ENCODE data around the gene ST7. TPM values are rescaled to one million over a fixed set of nuclear protein-coding genes. Genes with fewer than 3 reads are reported as not detected.

ST7 gene
- total and polyA plus RNA-seq, 2 experiments from 2014 or later: 31.2 to 38.5 TPM

DNA sequence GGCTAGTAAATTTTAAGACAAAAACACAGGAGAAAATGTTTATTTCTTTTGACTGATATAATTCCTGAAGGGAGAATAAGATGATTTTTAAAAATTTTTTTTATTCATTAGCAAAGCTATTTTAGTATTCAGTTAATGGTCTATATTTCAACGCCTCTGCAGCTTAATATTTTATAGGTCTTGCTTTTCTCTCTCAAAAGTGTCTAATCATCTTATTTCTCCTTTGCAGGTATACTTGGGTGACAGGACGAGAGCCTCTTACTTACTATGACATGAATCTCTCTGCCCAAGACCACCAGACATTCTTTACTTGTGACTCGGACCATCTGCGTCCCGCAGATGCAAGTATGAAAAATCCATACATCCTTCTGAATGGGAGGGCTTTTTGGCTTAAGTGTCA, 177.0 kb downstream of the ST7 start:
- Histone ChIP-seq H3K4me3 (no peak overlapping the region), H3K4me2 (no peak overlapping the region), H3K27me3 (no peaks in the 10 kb centered on the region), H4K20me1 (ENCODE audit: insufficient read depth, poor library complexity, severe bottlenecking) (no peaks in the 10 kb centered on the region), H3K27ac (no peak overlapping the region), H3K36me3 (replicated peaks; ENCODE audit: insufficient read depth, low read depth) (no peaks in the 10 kb centered on the region), H3K4me1 (ENCODE audit: insufficient read depth) (no peaks in the 10 kb centered on the region), H3K9me2 (replicated peaks; ENCODE audit: insufficient read depth) (no peaks in the 10 kb centered on the region), H2AFZ (no peak overlapping the region), H3K9me3 (ENCODE audit: low read depth) (no peaks in the 10 kb centered on the region), H3K79me2 (no peaks in the 10 kb centered on the region)
- TF ChIP-seq, protein P1, sequence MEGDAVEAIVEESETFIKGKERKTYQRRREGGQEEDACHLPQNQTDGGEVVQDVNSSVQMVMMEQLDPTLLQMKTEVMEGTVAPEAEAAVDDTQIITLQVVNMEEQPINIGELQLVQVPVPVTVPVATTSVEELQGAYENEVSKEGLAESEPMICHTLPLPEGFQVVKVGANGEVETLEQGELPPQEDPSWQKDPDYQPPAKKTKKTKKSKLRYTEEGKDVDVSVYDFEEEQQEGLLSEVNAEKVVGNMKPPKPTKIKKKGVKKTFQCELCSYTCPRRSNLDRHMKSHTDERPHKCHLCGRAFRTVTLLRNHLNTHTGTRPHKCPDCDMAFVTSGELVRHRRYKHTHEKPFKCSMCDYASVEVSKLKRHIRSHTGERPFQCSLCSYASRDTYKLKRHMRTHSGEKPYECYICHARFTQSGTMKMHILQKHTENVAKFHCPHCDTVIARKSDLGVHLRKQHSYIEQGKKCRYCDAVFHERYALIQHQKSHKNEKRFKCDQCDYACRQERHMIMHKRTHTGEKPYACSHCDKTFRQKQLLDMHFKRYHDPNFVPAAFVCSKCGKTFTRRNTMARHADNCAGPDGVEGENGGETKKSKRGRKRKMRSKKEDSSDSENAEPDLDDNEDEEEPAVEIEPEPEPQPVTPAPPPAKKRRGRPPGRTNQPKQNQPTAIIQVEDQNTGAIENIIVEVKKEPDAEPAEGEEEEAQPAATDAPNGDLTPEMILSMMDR (IDR thresholded peaks at IDR 0.05; ENCODE audit: poor library complexity): no peak
- TF ChIP-seq EZH2phosphoT487 (IDR thresholded peaks at IDR 0.05; ENCODE audit: low read depth, severe bottlenecking, unreplicated experiment) (no peak), EZH2 (IDR thresholded peaks at IDR 0.05; ENCODE audit: borderline replicate concordance) (no peak)
- DNase-seq (ENCODE audit: low spot score): no peak
- 93% methylated on average over 5 of the region's 5 CpGs for WGBS (ENCODE audit: low lambda C conversion rate, missing lambda C conversion rate)

DNA sequence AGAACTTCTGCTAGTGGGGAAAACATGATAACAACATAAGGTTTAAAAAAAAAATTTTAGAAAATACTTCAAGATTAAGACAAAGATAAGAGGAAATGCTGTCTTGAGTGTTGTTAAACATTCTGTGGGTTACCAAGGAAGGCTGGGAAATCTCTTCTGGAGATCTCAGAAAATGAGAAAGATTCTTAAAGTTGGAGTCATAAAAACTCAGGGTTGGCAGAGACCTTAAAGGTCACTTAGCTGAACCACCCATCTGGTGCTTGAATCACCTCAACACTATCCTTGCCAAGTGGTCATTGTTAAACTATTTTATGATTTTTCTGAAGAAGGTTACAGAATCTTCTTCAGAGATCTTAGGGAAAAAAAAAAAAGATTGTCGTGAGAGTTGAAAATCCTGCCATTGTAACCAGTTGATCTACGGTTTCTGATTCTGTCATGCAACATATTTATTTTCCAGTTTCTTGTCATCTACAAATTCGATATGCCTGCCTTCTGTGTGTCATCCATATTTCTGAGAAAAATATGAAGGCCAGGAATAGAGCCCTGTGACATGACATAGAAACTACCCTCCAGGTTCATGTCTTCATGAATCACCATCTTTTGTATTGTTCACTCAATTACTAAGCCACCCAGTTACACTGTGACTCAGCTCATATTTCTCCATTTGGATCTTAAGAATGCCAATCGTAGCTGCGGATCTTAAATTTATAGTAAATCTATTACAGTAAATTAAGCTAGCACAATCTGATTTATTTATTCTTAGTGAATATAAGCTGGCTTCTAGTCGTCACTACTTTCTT, 179.2 kb downstream of the ST7 start:
- TF ChIP-seq EZH2phosphoT487 (IDR thresholded peaks at IDR 0.05; ENCODE audit: low read depth, severe bottlenecking, unreplicated experiment) (no peak), EZH2 (IDR thresholded peaks at IDR 0.05; ENCODE audit: borderline replicate concordance) (no peak)
- TF ChIP-seq, protein P1 (IDR thresholded peaks at IDR 0.05; ENCODE audit: poor library complexity): no peak
- Histone ChIP-seq H4K20me1 (ENCODE audit: insufficient read depth, poor library complexity, severe bottlenecking) (no peaks in the 10 kb centered on the region), H3K9me2 (replicated peaks; ENCODE audit: insufficient read depth) (no peaks in the 10 kb centered on the region), H3K4me1 (ENCODE audit: insufficient read depth) (no peaks in the 10 kb centered on the region), H3K4me2 (no peak overlapping the region), H2AFZ (no peak overlapping the region), H3K79me2 (no peaks in the 10 kb centered on the region), H3K27me3 (no peaks in the 10 kb centered on the region), H3K27ac (no peak overlapping the region), H3K4me3 (no peak overlapping the region), H3K9me3 (ENCODE audit: low read depth) (no peaks in the 10 kb centered on the region), H3K36me3 (replicated peaks; ENCODE audit: insufficient read depth, low read depth) (no peaks in the 10 kb centered on the region)
- WGBS (ENCODE audit: low lambda C conversion rate, missing lambda C conversion rate): 90% methylated on average over 6 of the region's 6 CpGs
- no peak for DNase-seq (ENCODE audit: low spot score)

DNA sequence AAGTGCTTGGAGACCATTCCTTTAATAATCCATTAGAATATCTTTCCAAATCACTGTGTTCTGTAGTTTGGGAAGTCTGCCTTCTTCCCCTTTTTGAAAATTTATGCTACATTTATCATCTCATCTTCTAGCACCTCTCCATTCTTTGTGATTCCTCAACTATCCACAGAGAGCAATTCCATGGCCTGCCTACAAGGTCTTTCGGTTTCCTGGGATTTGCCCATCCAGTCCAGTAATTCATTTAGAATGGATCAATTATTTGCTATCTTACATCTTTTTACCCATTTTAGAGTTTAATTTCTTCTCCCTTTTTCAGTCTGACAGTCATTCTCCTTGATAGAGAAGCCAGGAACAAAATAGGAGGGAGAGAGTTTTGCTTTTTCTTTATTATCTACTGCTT, 179.8 kb downstream of the ST7 start:
- WGBS (ENCODE audit: low lambda C conversion rate, missing lambda C conversion rate): 97% methylated on average over 1 of the region's 1 CpG
- no peaks in the 10 kb centered on the region for H3K9me3 ChIP-seq (ENCODE audit: low read depth)
- H4K20me1 ChIP-seq (ENCODE audit: insufficient read depth, poor library complexity, severe bottlenecking): no peaks in the 10 kb centered on the region
- TF ChIP-seq EZH2 (IDR thresholded peaks at IDR 0.05; ENCODE audit: borderline replicate concordance) (no peak), EZH2phosphoT487 (IDR thresholded peaks at IDR 0.05; ENCODE audit: low read depth, severe bottlenecking, unreplicated experiment) (no peak)
- TF ChIP-seq, protein P1 (IDR thresholded peaks at IDR 0.05; ENCODE audit: poor library complexity): no peak
- no peaks in the 10 kb centered on the region for H3K27me3 ChIP-seq
- H3K4me1 ChIP-seq (ENCODE audit: insufficient read depth): no peaks in the 10 kb centered on the region
- DNase-seq (ENCODE audit: low spot score): no peak
- H3K4me3 ChIP-seq: no peak overlapping the region
- H3K27ac ChIP-seq: no peak overlapping the region
- H3K36me3 ChIP-seq (replicated peaks; ENCODE audit: insufficient read depth, low read depth): no peaks in the 10 kb centered on the region
- no peak overlapping the region for H2AFZ ChIP-seq
- no peaks in the 10 kb centered on the region for H3K79me2 ChIP-seq
- no peaks in the 10 kb centered on the region for H3K9me2 ChIP-seq (replicated peaks; ENCODE audit: insufficient read depth)
- H3K4me2 ChIP-seq: no peak overlapping the region

All from hepatocyte (in vitro differentiated cells).